Measurements from ENCODE around the gene NECAB3. TPM values are rescaled to one million over a fixed set of nuclear protein-coding genes. Genes with fewer than 3 reads are reported as not detected.

NECAB3 gene
- total and polyA plus RNA-seq, 2 of the 4 experiments (the other 2 are of a cell fraction): 8.6 to 28.4 TPM

- H4K5ac ChIP-seq (ENCODE audit: low read depth, low read length): no peak overlapping the region
- H3K14ac ChIP-seq (replicated peaks; ENCODE audit: low read depth, low read length): no peak overlapping the region; the same call in 1 of the 2 replicates
- no peaks in the 10 kb centered on the region for H3K27me3 ChIP-seq (ENCODE audit: control insufficient read depth, insufficient read depth, low read length)
- no peak overlapping the region for H3K4me2 ChIP-seq (ENCODE audit: low read depth, low read length)
- peaks cover 7 to 55% of the 10 kb centered on the region in 2 experiments; a peak in 2 of 4 replicates for H3K79me1 ChIP-seq (ENCODE audit: low read depth in 1 of 2, low read length in 2 of 2)
- ChIA-PET POLR2A (ENCODE audit: unreplicated experiment) (no interaction called here), CTCF (interaction anchor here (0.6 kb wide), 1 partner anchor 14 kb away, joined by 6 read pairs; the partner anchor contains the start of gene ACTL10)
- dilution Hi-C loops (cut with HindIII; ENCODE audit: low sequenced_read_pairs, unreplicated experiment): no loop called here
- BruUV-seq (replicated peaks): no TSS peak
- no peak overlapping the region for H2BK20ac ChIP-seq (ENCODE audit: low read depth, low read length)
- no peak overlapping the region for H3K4me3 ChIP-seq (ENCODE audit: insufficient read depth, low read depth, low read length)
- peaks cover 9% of the 10 kb centered on the region for H3K4me1 ChIP-seq (ENCODE audit: control insufficient read depth, insufficient read depth, low read length)
- no peak overlapping the region for H3K27ac ChIP-seq (ENCODE audit: insufficient read depth, low read length)
- intact Hi-C loops (cut with micrococcal nuclease): no loop called here
- in situ Hi-C loops (cut with MboI; ENCODE audit: low sequenced_read_pairs): no loop called here
- H3K23ac ChIP-seq (ENCODE audit: low read depth, low read length): no peak overlapping the region
- H4K20me1 ChIP-seq (ENCODE audit: insufficient read depth, low read length): peaks cover 24% of the 10 kb centered on the region
- H4K91ac ChIP-seq (ENCODE audit: insufficient read depth, low read depth, low read length): no peak overlapping the region
- DNase-seq (peak; percentile 31), ATAC-seq (ENCODE audit: low read depth) (peak; percentile 56)
- H2BK15ac ChIP-seq (ENCODE audit: low read depth, low read length): no peak overlapping the region
- H2AK5ac ChIP-seq (ENCODE audit: low read depth, low read length): no peak overlapping the region
- H2AK9ac ChIP-seq (replicated peaks; ENCODE audit: low read depth, low read length, poor library complexity): peak overlapping the region; percentile 82
- H2AFZ ChIP-seq (replicated peaks; ENCODE audit: low read length, poor library complexity): no peak overlapping the region
- H3K18ac ChIP-seq (ENCODE audit: low read depth, low read length): no peak overlapping the region
- H2BK5ac ChIP-seq (ENCODE audit: low read depth, low read length, poor library complexity, severe bottlenecking): no peak overlapping the region
- no peak overlapping the region for H2BK120ac ChIP-seq (ENCODE audit: low read depth, low read length)
- H3K9me3 ChIP-seq (ENCODE audit: control insufficient read depth, insufficient read depth, low read length): no peaks in the 10 kb centered on the region
- no peak for TF ChIP-seq RCOR1 (IDR thresholded peaks at IDR 0.05; ENCODE audit: insufficient replicate concordance, low read length)
- TF ChIP-seq POLR2A (IDR thresholded peaks at IDR 0.05; ENCODE audit: low read depth, low read length): no peak
- TF ChIP-seq NFE2L2 (IDR thresholded peaks at IDR 0.05; ENCODE audit: low read depth, low read length): no peak
- no peak for TF ChIP-seq CEBPB (IDR thresholded peaks at IDR 0.05; ENCODE audit: low read depth, low read length)
- TF ChIP-seq ELK1 (IDR thresholded peaks at IDR 0.05; ENCODE audit: borderline replicate concordance, low read depth, low read length): no peak
- no peak for TF ChIP-seq SMC3 (IDR thresholded peaks at IDR 0.05; ENCODE audit: low read depth, low read length)
- no peak for TF ChIP-seq MXI1 (IDR thresholded peaks at IDR 0.05; ENCODE audit: borderline replicate concordance, low read depth, low read length)
- no peak for TF ChIP-seq RAD21 (IDR thresholded peaks at IDR 0.05; ENCODE audit: low read length)
- TF ChIP-seq FOS (IDR thresholded peaks at IDR 0.05; ENCODE audit: low read depth, low read length): no peak
- TF ChIP-seq MAZ (IDR thresholded peaks at IDR 0.05; ENCODE audit: borderline replicate concordance, low read depth, low read length): no peak
- no peak overlapping the region for H3K56ac ChIP-seq (ENCODE audit: extremely low read depth, insufficient read depth, low read length)
- H3K9me1 ChIP-seq (ENCODE audit: insufficient read depth, low read length): peaks cover 20% of the 10 kb centered on the region; the same call in 1 of the 2 replicates
- no peak overlapping the region for H3K9ac ChIP-seq (ENCODE audit: low read depth, low read length)
- H4K8ac ChIP-seq (ENCODE audit: low read depth in 2 of 2, low read length in 2 of 2): no peak overlapping the region
- no peak overlapping the region for H3K4ac ChIP-seq (ENCODE audit: low read depth, low read length)
- WGBS, 2 experiments (ENCODE audit: extremely low coverage in 2 of 2, insufficient read length in 1 of 2): no CpG with 5 or more reads among the region's 2 CpGs
- no peaks in the 10 kb centered on the region; the same call in 1 of the 2 replicates for H3K36me3 ChIP-seq (ENCODE audit: control insufficient read depth, insufficient read depth, low read length)
These were observed 6.5 kb upstream of the NECAB3 start for GRCh38 chr20:33680686-33681085.

All from IMR-90 (cell line).